Measurements from ENCODE around the gene JCAD.

The JCAD gene

GRCh38 chr10:30028006-30028737 lies 31.2 kb downstream of the JCAD start:
- Histone ChIP-seq H3K9ac (ENCODE audit: low read length) (no peak overlapping the region), H3K79me2 (ENCODE audit: control insufficient read depth, insufficient read depth, low read length, poor library complexity) (no peaks in the 10 kb centered on the region), H2BK5ac (ENCODE audit: low read depth, low read length, poor library complexity) (no peak overlapping the region), H3K4ac (ENCODE audit: low read depth, low read length) (no peak overlapping the region), H3K9me3 (ENCODE audit: insufficient read depth, low read depth, low read length) (peaks cover 2% of the 10 kb centered on the region), H3K27ac (ENCODE audit: low read depth, low read length) (no peak overlapping the region), H4K91ac (ENCODE audit: low read depth, low read length) (no peak overlapping the region), H4K12ac (ENCODE audit: low read depth, low read length) (no peak overlapping the region), H3K4me1 (ENCODE audit: control insufficient read depth in 1 of 2, insufficient read depth in 2 of 2, low read length in 2 of 2) (no peaks in the 10 kb centered on the region), H4K8ac (ENCODE audit: low read depth, low read length) (no peak overlapping the region), H3K14ac (ENCODE audit: low read length) (no peak overlapping the region), H3K18ac (ENCODE audit: low read length) (no peak overlapping the region), H2AK5ac (ENCODE audit: low read length) (no peak overlapping the region), H3K23ac (ENCODE audit: low read length) (no peak overlapping the region), H2AFZ (ENCODE audit: insufficient read depth, low read length, poor library complexity) (no peak overlapping the region), H3K79me1 (ENCODE audit: low read length) (no peaks in the 10 kb centered on the region), H3K4me3 (ENCODE audit: low read depth, low read length) (no peak overlapping the region), H2BK12ac (ENCODE audit: low read length) (no peak overlapping the region), H2BK120ac (ENCODE audit: insufficient read depth, low read length, poor library complexity) (no peak overlapping the region), H3K4me2 (ENCODE audit: low read length) (no peak overlapping the region), H3K27me3 (ENCODE audit: insufficient read depth, low read length) (no peaks in the 10 kb centered on the region), H3K36me3 (ENCODE audit: control insufficient read depth in 1 of 2, insufficient read depth in 2 of 2, low read length in 2 of 2) (peaks cover 20 to 21% of the 10 kb centered on the region in 2 experiments)
- no peak for DNase-seq
- WGBS (ENCODE audit: extremely low coverage, insufficient coverage, insufficient read length), result no CpG with 5 or more reads among the region's 18 CpGs

GRCh38 chr10:30027057-30028005 lies 32.1 kb downstream of the JCAD start:
- no peak overlapping the region for H3K4ac ChIP-seq (ENCODE audit: low read depth, low read length)
- WGBS (ENCODE audit: extremely low coverage, insufficient coverage, insufficient read length), result no CpG with 5 or more reads among the region's 42 CpGs
- H3K4me2 ChIP-seq (ENCODE audit: low read length), result no peak overlapping the region
- no peak overlapping the region for H2AK5ac ChIP-seq (ENCODE audit: low read length)
- H4K12ac ChIP-seq (ENCODE audit: low read depth, low read length), result no peak overlapping the region
- H3K79me2 ChIP-seq (ENCODE audit: control insufficient read depth, insufficient read depth, low read length, poor library complexity), result no peaks in the 10 kb centered on the region
- no peak overlapping the region for H3K9ac ChIP-seq (ENCODE audit: low read length)
- peak; percentile 59 to 69 for DNase-seq
- no peaks in the 10 kb centered on the region for H3K79me1 ChIP-seq (ENCODE audit: low read length)
- H3K9me3 ChIP-seq (ENCODE audit: insufficient read depth, low read depth, low read length), result peaks cover 2% of the 10 kb centered on the region
- no peak overlapping the region for H2BK120ac ChIP-seq (ENCODE audit: insufficient read depth, low read length, poor library complexity)
- H2BK5ac ChIP-seq (ENCODE audit: low read depth, low read length, poor library complexity), result no peak overlapping the region
- no peak overlapping the region for H2BK12ac ChIP-seq (ENCODE audit: low read length)
- no peak overlapping the region for H3K27ac ChIP-seq (ENCODE audit: low read depth, low read length)
- no peak overlapping the region for H2AFZ ChIP-seq (ENCODE audit: insufficient read depth, low read length, poor library complexity)
- H3K18ac ChIP-seq (ENCODE audit: low read length), result no peak overlapping the region
- H3K23ac ChIP-seq (ENCODE audit: low read length), result no peak overlapping the region
- H3K36me3 ChIP-seq (ENCODE audit: control insufficient read depth in 1 of 2, insufficient read depth in 2 of 2, low read length in 2 of 2), result peaks cover 20 to 21% of the 10 kb centered on the region in 2 experiments
- no peak overlapping the region for H4K8ac ChIP-seq (ENCODE audit: low read depth, low read length)
- H3K27me3 ChIP-seq (ENCODE audit: insufficient read depth, low read length), result no peaks in the 10 kb centered on the region
- peak overlapping the region; percentile 14 for H3K4me3 ChIP-seq (ENCODE audit: low read depth, low read length)
- H4K91ac ChIP-seq (ENCODE audit: low read depth, low read length), result no peak overlapping the region
- H3K4me1 ChIP-seq (ENCODE audit: control insufficient read depth in 1 of 2, insufficient read depth in 2 of 2, low read length in 2 of 2), result no peaks in the 10 kb centered on the region
- no peak overlapping the region for H3K14ac ChIP-seq (ENCODE audit: low read length)

- Histone ChIP-seq H3K4me2 (ENCODE audit: low read length) (no peak overlapping the region), H3K79me1 (ENCODE audit: low read length) (no peaks in the 10 kb centered on the region)
These were observed 32.8 kb downstream of the JCAD start for GRCh38 chr10:30026578-30026977.

GRCh38 chr10:30026080-30026479 lies 33.3 kb downstream of the JCAD start:
- no peaks in the 10 kb centered on the region for H3K4me1 ChIP-seq (ENCODE audit: control insufficient read depth in 1 of 2, insufficient read depth in 2 of 2, low read length in 2 of 2)
- H3K4ac ChIP-seq (ENCODE audit: low read depth, low read length), result no peak overlapping the region
- peaks cover 2% of the 10 kb centered on the region for H3K9me3 ChIP-seq (ENCODE audit: insufficient read depth, low read depth, low read length)
- no CpG with 5 or more reads among the region's 10 CpGs for WGBS (ENCODE audit: extremely low coverage, insufficient coverage, insufficient read length)
- H4K8ac ChIP-seq (ENCODE audit: low read depth, low read length), result no peak overlapping the region
- no peak overlapping the region for H2AFZ ChIP-seq (ENCODE audit: insufficient read depth, low read length, poor library complexity)
- H3K79me1 ChIP-seq (ENCODE audit: low read length), result no peaks in the 10 kb centered on the region
- H2BK12ac ChIP-seq (ENCODE audit: low read length), result no peak overlapping the region
- no peak for DNase-seq
- no peak overlapping the region for H3K9ac ChIP-seq (ENCODE audit: low read length)
- peaks cover 21 to 22% of the 10 kb centered on the region in 2 experiments for H3K36me3 ChIP-seq (ENCODE audit: control insufficient read depth in 1 of 2, insufficient read depth in 2 of 2, low read length in 2 of 2)
- no peak overlapping the region for H3K18ac ChIP-seq (ENCODE audit: low read length)
- no peak overlapping the region for H2BK5ac ChIP-seq (ENCODE audit: low read depth, low read length, poor library complexity)
- H3K14ac ChIP-seq (ENCODE audit: low read length), result no peak overlapping the region
- no peak overlapping the region for H2AK5ac ChIP-seq (ENCODE audit: low read length)
- no peaks in the 10 kb centered on the region for H3K27me3 ChIP-seq (ENCODE audit: insufficient read depth, low read length)
- H4K91ac ChIP-seq (ENCODE audit: low read depth, low read length), result no peak overlapping the region
- no peak overlapping the region for H2BK120ac ChIP-seq (ENCODE audit: insufficient read depth, low read length, poor library complexity)
- H3K79me2 ChIP-seq (ENCODE audit: control insufficient read depth, insufficient read depth, low read length, poor library complexity), result no peaks in the 10 kb centered on the region
- no peak overlapping the region for H3K4me2 ChIP-seq (ENCODE audit: low read length)
- no peak overlapping the region for H3K4me3 ChIP-seq (ENCODE audit: low read depth, low read length)
- H4K12ac ChIP-seq (ENCODE audit: low read depth, low read length), result no peak overlapping the region
- H3K23ac ChIP-seq (ENCODE audit: low read length), result no peak overlapping the region
- no peak overlapping the region for H3K27ac ChIP-seq (ENCODE audit: low read depth, low read length)

More at GRCh38 chr10:30026578-30026977, 32.8 kb downstream of the JCAD start:
- Histone ChIP-seq H3K4ac (ENCODE audit: low read depth, low read length) (no peak overlapping the region), H3K18ac (ENCODE audit: low read length) (no peak overlapping the region), H3K9ac (ENCODE audit: low read length) (no peak overlapping the region), H3K27ac (ENCODE audit: low read depth, low read length) (no peak overlapping the region), H3K4me3 (ENCODE audit: low read depth, low read length) (no peak overlapping the region), H3K23ac (ENCODE audit: low read length) (no peak overlapping the region), H4K12ac (ENCODE audit: low read depth, low read length) (no peak overlapping the region), H3K27me3 (ENCODE audit: insufficient read depth, low read length) (no peaks in the 10 kb centered on the region), H3K9me3 (ENCODE audit: insufficient read depth, low read depth, low read length) (peaks cover 2% of the 10 kb centered on the region), H3K4me1 (ENCODE audit: control insufficient read depth in 1 of 2, insufficient read depth in 2 of 2, low read length in 2 of 2) (no peaks in the 10 kb centered on the region), H3K14ac (ENCODE audit: low read length) (no peak overlapping the region), H3K36me3 (ENCODE audit: control insufficient read depth in 1 of 2, insufficient read depth in 2 of 2, low read length in 2 of 2) (peaks cover 21 to 22% of the 10 kb centered on the region in 2 experiments), H2BK12ac (ENCODE audit: low read length) (no peak overlapping the region), H3K79me2 (ENCODE audit: control insufficient read depth, insufficient read depth, low read length, poor library complexity) (no peaks in the 10 kb centered on the region), H2AK5ac (ENCODE audit: low read length) (no peak overlapping the region), H2BK5ac (ENCODE audit: low read depth, low read length, poor library complexity) (no peak overlapping the region), H4K8ac (ENCODE audit: low read depth, low read length) (no peak overlapping the region), H2BK120ac (ENCODE audit: insufficient read depth, low read length, poor library complexity) (no peak overlapping the region), H4K91ac (ENCODE audit: low read depth, low read length) (no peak overlapping the region), H2AFZ (ENCODE audit: insufficient read depth, low read length, poor library complexity) (no peak overlapping the region)
- DNase-seq, result no peak
- no CpG with 5 or more reads among the region's 10 CpGs for WGBS (ENCODE audit: extremely low coverage, insufficient coverage, insufficient read length)

All from trophoblast cell (in vitro differentiated cells and primary cell).